CD4-positive, alpha-beta T cell treated with Interleukin-15 for 4 hours (primary cell): ENCODE data around the gene BAG3.
"Not testable (repeated sequence)": the region's sequence is repeated elsewhere in the genome, so short reads cannot be mapped to it uniquely, and the experiment has no call there.

Source experiments
- DNase-seq: peaks from one replicate; pipeline ENCODE4 v3.0.0-alpha.2; 2020; ENCODE audit warnings: low spot score

The BAG3 gene

DNA sequence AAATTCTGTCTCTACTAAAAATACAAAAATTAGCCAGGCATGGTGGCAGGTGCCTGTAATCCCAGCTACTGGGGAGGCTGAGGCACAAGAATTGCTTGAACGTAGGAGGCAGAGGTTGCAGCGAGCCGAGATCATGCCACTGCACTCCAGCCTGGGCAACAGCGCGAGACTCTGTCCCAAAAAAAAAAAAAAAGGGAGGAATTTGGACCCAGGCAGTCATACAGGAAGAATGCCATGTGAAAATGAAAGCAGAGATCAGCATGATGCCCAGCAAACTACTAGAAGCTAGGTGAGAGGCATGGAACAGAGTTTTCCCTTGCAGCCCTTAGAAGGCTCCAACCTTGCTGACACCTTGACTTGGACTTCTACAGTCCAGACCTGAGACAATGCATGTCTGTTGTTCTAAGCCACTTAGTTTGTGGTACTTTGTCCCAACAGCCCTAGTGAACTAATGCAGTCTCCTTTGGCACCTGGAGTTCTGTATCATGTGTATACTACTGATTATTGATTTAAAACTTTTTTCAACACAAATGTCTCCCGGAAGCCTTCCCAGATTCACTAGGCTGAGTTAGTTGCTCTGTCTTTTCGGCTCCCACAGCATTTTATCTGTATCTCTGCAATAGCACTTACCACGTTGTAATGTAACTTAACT, 10.2 kb upstream of the BAG3 start:
- no peak for DNase-seq

DNA sequence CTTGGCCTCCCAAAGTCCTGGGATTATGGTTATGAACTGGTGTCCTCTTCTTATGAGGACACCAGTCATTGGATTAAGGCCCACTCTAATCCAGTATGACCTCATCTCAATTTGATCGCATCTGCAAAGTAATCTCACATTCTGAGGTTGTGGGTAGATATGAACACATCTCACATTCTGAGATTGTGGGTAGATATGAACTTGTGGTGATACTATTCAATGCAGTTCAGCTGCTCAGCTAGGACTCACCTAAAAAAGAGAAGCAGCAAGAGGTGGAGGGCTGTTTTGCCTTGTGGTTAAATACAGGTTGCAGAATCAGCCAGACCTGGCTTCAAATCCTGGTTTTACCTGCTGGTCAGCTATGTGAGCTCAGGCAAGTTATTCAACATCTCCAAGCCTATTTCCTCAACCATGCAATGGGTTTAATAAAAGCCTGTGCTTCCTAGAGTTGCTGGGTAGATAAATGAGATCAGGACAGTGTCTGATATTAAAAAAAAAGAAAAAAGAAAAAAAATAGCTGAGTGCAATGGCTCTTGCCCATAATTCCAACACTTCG, 8.5 kb upstream of the BAG3 start:
- peak; percentile 46 for DNase-seq

DNA sequence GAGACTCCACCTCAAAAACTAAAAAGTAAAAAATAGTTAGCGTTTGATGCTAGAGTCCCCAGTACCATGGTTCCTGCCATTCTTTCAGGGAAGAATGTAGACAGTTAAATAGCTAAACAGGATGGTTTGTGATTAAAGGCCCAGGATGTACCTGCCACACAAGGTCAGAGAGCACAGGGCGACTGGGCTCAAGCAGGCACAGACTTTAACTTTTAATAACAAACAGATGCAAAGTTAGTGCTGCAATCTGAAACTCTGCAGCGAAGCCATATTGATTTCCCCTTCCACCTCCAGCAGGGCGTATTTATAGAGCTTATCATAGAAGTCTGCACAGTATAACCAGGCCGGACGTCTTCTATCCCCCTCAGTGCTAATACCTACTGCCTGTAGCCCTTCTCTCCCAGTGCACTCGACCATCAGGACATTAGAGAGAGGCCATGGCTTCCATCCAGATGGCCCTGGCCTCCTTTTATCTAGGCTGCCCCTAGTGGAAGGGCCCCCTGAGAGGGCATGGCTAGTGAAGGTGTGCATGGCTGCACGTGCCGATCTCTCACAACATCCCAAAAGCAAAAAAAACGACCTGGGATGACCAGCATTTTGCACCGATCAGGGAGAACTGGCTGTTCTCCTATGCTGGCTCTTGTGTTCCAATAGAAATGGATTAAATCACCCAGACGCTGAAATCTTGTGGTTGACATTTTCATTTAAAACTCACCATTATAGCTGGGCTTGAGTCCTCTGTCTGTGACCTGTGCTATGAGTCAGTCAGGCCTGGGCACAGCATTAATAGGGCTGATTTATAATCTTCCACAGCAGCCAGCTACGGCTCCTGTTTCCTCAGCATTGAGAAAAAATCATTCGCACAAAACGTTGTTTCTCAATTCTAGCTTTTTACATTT, 7.6 kb upstream of the BAG3 start:
- no peak for DNase-seq

DNA sequence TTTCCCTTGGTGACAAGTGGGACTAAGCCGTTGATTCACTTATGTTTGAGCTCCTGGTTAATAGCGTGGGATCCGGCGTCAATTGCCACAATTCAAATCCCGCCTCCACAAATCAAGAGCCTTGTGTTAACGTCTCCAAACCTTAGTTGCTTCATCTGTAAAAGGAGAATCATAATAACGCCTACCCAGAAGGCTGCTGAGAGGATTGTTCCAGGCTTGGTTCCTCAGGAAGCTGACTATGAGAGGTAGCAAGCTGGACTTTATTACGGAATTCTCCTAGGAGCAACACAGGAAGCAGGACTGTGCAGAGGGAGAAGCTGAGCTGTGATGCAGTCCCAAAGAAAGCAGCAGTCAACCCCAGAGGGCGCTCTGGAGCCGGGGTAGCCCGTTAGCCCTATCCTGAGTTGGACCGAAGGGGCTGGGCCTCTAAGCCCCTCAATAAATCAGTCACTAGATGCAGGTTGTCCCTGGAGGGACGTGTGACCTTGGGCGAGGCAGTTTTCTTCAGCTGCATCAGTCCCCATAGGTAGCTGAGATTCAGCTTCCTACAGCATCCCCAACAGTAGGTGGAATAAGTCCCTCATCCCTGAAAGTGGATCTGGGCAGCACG, 6.9 kb upstream of the BAG3 start:
- DNase-seq, result no peak

DNA sequence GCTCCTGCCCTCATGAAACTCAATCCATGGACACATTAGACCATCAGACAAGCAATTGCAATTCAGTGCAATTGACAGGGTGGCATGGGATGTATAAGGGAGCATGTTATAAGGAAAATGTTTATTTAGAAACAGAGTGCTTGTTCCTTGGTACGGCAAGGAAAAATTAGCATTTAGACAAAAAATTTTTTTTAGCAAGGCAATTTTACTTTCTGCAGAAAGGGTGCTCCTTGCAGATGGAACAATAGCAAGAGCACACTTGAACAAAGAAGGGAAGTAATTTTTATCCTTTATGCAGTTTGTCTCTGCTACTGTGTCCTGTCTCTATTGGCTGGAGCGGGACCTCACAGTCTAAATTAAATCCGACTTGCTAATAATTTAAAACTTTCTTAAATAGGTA, 6.2 kb upstream of the BAG3 start:
- no peak for DNase-seq

DNA sequence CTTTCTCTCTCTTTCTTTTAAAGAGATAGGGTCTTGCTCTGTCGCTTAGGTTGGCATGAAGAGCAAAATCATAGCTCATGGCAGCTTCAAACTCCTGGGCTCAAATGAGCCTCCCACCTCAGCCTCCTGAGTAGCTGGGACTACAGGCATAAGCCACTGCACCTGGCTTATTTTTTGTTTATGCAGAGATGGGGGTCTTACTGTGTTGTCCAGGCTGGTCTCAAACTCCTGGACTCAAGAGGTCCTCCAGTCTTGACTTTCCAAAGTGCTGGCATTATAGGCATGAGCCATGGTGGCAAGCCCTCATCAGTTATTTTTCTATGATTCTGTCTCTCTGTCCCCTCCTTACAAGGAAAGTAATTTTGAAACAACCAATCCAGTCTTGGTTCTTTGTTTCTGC, 1.1 kb upstream of the BAG3 start:
- no peak for DNase-seq

DNA sequence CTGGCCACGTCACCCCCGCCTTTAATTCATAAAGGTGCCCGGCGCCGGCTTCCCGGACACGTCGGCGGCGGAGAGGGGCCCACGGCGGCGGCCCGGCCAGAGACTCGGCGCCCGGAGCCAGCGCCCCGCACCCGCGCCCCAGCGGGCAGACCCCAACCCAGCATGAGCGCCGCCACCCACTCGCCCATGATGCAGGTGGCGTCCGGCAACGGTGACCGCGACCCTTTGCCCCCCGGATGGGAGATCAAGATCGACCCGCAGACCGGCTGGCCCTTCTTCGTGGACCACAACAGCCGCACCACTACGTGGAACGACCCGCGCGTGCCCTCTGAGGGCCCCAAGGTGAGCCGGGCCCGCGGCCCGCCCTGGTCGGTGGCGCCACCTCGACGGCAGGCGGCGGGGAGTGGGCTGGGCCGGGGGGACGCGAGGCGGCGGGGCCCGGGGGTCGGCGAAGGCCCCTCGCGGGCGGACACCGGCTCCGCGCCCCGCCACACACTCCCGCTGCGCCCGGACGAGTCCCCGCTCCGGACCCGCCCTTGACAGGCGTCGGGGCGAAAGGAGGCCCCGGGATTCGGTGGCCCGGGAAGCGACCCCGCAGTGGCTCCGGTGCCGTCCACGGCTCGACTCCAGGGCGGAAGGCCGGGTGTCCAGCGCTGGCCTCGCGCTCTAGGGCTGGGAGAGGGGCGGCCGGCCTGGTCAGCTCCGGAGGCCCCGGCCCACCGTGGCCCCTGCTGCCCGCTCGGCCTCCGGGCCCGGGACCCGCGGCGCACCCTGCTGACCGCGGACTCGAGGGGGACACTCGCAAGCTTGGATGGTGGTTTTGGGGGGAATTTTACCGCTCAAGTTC, 557 bp downstream of the BAG3 start:
- no peak for DNase-seq

DNA sequence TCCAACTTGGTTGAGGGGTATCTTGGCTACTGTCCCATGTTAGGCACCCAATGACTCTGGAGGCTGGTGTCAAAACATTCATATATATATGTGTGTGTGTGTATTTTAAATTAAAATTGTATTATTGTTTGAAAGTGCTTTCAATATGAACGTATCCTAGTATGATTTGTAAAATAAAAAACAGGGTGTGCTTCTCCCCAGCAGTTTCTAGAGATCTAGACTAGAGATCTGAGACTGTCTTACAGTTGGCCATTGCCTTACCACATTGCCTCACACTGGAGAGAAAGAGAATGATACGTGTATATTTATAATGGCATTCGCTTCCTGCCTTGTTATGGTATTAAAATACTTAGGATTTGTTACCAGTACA, 1.2 kb downstream of the BAG3 start:
- DNase-seq, result peak; percentile 61

DNA sequence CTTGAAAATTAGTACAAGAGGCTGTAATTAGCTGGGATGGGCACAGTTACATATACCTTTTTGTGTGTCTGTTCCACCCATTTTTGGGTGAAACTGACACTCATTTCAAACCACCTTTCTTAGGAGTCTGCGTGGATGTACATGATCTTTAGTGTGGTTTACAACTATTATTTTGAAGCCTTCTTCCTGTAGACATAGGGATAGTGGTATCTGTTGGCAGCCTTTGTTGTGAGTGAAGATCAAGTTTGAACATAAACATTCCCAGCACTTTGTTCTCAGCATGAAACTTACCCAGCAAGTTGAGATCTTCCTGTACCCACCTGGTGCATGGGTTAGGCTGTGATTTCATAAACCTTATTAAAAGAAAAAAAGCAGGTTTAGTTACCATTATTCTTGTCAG, 2.0 kb downstream of the BAG3 start:
- no peak for DNase-seq

DNA sequence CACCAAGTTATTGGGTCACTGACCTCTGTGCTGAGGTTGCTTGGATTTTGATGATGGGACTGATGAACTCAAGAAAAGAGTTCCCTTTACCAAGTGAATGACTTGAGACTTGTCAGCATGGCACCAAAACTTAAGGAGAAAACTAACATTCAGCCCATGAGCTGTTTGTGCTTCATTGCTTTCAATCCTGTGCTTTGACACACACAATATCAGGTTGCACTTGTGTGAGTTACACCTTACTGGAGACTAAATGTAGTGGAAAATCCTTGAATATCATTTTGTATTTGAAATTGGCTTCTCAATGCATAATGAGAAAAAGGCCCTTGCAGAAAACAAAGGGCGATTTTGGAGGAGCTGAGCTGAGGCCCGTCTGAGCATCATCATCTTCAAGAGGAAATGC, 2.7 kb downstream of the BAG3 start:
- DNase-seq, result no peak

DNA sequence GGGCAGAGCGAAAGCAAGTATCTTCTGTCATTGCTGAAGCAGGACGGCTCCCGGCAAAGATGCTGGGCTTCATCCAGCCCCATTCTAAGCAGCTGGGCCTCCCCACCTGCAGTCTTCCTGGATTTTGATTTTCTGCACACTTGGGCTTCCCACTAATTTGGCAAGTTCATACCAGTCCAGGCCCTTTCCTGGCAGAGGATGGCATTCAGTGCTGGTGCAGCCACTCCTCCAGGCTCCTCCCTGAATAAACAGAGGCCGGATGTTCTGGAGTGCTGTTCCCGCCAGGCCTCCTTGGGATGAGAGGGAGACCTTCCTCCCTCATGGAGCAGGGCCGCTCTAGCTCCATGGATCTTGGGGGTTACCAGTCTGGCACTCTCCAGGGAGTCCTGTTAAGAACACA, 3.4 kb downstream of the BAG3 start:
- DNase-seq, result no peak

DNA sequence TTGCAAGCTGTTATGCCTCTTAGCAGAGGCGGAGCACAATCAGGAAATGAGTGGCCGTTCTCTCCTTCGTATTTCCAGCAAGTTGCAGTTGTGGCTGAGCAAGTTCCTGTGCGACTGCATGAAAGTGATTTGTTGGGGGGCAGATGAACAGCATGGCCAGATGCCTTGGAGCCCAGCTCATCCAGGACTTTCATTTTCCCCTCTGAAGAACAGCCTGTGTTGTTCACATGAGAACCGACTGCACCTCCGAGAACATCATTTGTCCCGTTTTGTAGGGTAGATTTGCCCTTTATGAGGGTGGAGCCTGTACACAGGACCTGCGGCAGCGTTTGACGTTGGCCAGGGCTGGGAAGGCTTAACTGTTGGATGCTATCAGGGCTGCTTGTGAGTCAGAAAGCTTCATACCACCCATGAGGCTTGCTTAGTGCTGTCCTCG, 4.4 kb downstream of the BAG3 start:
- DNase-seq, result peak; percentile 57

DNA sequence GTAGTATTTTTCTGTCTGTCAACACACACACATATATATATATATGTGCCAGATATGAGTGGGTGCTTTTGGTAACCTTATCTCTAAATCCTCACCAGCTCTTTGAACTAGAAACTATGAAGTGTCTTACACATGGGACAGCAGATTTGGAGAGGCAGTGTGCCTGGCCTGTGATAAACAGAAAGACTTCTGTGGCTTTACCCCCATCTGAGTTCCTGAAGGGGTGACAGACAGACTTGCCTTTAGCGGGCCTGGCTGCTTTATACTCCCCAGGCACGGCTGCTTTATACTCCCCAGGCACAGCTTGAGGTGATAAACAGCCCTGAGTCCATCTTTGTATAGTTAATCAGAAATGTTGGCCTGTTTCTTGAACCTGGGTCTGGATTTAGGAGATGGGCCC, 5.6 kb downstream of the BAG3 start:
- DNase-seq, result no peak

DNA sequence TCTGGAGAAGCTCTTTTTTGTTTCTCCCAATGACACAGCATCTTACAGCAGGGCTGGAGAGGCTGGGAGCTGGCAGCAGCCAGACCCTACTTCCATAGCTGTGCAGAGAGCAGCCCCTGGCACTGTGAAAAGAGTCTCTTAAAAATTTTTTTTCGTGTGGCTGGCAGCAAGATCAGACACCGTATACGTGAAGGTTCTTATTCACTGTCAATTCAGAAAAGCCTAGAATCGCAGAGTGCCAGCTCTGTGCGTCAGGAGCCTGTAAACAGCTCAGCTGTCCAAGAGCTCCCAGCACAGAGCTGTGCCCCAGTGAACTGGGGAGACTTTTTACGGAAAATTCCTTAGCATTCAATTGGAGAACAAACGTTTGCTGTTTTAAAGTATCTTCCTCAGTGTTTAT, 6.5 kb downstream of the BAG3 start:
- DNase-seq, result no peak

DNA sequence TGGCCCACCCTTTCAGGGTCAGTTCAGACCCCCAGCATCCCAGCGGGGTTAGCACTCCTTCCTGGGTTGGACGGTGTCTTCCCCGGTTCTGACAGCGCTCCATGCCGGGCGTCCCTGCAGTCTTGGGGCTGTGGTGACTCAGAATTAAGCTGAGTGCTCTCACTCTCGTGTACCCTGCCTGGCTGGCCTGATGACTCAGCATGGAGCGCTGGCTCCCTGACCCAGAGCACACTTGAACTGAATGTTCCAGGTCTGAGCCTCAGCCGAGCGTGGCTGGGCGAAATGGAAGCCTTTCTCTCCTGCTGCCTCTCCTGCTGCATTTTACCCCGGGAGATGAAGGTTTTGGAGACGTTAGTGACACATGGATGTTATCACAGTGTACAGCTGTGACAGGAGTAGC, 7.1 kb downstream of the BAG3 start:
- DNase-seq, result no peak

DNA sequence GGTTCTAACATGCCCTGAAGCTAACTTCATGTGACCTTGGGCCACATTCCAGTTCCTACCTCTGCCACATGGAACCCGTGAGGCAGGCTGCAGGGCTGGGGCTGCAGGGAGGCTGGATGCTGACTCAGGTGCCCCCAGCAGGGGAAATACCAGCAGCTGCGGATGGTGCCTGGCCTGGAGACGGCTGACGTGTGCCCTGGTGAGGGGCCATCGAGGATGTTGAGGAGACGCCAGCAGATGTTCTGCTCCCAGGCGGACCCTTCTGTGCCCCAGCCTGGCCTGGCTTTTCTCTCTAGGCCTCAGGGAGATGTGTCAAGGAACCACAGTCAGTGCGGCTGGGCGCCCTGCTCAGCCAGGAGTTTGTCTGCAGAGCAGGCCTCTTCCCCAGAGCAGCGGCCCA, 8.8 kb downstream of the BAG3 start:
- DNase-seq, result no peak

DNA sequence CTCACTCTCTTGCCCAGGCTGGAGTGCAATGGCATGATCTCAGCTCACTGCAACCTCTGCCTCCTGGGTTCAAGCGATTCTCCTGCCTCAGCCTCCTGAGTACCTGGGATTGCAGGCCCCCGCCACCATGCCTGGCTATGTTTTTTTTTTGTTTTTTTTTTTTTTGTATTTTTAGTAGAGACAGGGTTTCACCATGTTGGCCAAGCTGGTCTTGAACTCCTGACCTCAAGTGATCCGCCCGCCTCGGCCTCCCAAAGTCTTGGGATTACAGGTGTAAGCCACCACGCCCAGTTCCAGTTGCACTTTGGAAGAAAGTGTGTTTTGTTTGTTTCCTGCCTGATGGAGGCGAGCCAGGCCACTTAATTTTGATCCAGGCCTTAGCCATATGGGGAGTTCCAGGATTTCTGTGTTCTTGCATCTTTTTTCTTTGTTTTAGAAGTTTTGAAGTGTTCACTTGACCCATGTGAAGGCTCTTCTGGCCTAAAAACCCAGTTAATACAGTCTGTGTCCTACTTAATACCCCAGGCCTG, 11.0 kb downstream of the BAG3 start:
- DNase-seq, result not testable (repeated sequence)

DNA sequence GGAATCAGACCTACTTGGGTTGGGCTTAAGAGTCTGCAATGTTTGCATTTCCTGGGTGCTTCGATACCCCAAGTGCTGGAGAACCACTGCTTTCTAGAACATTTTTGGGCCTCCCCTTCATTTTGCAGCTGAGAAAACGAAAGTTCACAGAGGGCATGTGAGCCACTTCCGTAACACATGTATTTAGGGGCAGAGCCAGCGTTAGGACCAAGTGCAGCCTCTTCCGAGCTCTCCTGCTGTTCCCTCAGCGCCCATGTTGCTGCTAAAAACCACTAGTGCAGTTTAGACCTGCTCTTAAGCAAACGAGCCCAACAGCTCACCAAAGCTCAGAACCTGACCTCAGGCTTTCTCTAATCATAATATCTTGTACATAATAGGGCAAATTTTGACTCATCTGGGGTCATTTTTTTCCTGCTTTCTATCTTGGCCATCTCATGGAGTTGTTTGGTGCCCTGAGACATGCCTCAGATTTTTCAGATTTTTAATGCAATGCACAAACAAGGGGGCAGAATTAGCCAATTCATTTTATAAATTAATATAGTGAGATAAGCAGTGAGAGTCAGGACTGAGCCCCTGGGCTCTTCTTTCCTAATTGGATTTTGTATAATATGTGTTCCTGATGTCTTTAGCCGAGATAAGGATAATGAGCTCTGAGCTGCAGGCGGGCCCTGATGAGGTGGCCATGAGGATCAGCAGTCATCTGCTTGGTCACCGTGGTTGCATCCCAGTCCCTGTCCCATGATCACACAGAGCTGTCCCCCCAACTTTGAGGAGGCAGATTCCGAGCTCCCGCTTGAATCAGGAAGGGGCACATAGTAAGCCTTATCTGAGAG, 12.9 kb downstream of the BAG3 start:
- DNase-seq, result peak; percentile 52

DNA sequence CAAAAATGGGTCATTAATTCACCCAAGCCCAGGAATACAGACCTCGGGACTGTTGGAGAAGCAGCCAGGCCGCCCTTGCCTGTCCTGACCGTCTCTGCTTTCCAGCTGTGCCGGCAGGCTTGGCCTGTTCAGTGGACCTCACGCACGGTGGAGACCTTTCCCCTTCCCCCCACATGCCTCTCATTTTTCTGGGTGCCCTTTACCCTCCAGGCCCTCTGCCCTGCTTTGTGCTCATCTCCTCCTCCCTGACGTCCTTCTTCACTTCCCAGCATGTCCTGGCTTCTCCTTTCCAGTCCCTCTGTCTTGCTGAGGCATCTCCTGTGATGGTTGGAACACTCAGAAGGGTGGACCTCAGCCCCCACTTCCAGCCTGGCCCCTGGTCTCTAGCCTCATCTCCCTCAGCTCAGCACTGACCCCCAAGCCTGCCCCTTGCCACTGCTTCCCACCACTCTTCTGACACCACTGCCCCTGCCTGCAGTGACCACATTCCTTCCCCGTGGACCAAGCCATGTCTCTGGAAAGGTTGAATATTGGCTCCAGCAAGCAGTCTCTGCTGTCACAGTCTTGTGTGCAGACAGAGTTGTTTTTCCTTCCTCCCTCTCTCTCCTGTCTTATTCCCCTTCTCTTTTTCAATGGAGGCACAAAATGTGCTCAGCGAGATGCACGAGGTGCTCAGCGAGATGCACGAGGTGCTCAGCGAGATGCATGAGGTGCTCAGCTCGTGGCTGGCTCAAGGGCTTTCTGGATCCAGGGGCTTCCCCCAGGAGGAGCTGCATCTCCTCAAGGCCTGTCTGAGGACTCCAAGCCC, 14.9 kb downstream of the BAG3 start:
- DNase-seq, result no peak

DNA sequence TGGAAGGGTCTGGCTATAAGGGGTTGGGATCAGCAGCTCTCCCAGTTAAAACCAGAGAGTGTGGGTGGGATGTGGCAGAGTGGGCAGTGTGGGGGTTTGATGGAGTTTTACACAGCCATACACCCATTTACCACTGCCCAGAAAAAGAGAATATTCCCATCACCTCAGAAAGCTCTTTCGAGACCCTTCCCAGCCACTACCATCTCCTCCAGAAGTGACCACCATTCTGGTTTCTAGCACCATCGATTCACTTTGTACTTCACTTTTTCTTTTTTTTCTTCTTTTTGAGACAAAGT, 15.5 kb downstream of the BAG3 start:
- no peak for DNase-seq
